ENCODE results near the gene CADPS.

DNA sequence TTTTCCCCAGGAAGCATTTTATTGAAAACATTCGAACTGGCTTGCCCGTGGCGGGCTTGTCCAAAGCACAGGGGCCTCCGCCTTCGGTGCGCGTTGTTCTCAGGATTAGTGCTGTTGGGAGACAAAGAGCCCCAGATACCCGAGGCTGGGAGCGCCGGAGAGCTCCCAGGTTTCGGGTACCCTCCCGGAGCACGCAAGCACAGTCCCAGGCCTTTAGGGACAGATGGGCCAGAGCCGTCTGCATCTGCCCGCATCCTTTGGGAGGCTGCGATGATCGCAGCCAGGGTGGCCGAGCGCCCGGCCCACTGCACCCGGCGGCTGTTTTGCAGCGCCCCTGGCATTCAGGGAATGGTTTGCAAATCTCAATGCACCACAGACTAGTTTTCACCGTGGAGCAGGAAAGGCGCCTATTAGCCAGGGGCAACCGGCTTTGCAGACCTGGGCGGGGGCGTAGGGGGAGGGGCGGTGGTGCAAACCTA, 496.9 kb downstream of the CADPS start:
- TF ChIP-seq GATA3 (IDR thresholded peaks at IDR 0.05; ENCODE audit: low read depth, low read length): no peak
- TF ChIP-seq GATA2 (IDR thresholded peaks at IDR 0.05; ENCODE audit: low read depth, low read length): no peak

Data from SH-SY5Y (cell line).